ENCODE results near the gene C7orf57.

Gene C7orf57

GRCh38 chr7:48042636-48043035, 7.3 kb downstream of the C7orf57 start:
- no peak overlapping the region for H3K4me3 ChIP-seq (ENCODE audit: low read depth, low read length)
- TF ChIP-seq CTCF (conservative IDR thresholded peaks at IDR 0.05; ENCODE audit: low read depth, low read length) = no peak
- DNase-seq (ENCODE audit: low read depth) = no peak

GRCh38 chr7:48045195-48045765, 9.9 kb downstream of the C7orf57 start:
- no peak for DNase-seq (ENCODE audit: low read depth)
- H3K4me3 ChIP-seq (ENCODE audit: low read depth, low read length) = no peak overlapping the region
- TF ChIP-seq CTCF (conservative IDR thresholded peaks at IDR 0.05; ENCODE audit: low read depth, low read length) = no peak

DNA sequence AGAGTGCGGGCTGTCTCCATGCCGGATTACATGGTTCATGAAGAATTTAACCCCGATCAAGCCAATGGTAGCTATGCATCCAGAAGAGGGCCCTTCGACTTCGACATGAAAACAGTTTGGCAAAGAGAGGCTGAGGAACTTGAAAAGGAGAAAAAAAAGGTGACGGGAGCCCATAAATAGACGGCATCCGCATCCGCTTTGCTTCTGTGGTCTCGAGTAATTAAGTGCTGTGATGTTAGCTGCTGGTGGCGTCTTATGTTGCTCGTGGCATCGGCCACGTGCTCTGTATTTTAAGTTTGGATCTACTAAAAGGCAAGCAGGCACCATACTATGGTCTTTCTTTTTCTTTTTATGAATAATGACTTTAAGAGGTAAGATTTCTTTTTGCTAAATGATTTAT, 11.1 kb downstream of the C7orf57 start:
- H3K4me3 ChIP-seq (ENCODE audit: low read depth, low read length) = no peak overlapping the region
- no peak for DNase-seq (ENCODE audit: low read depth)
- TF ChIP-seq CTCF (conservative IDR thresholded peaks at IDR 0.05; ENCODE audit: low read depth, low read length) = no peak

- DNase-seq (ENCODE audit: low read depth) = no peak
- TF ChIP-seq CTCF (conservative IDR thresholded peaks at IDR 0.05; ENCODE audit: low read depth, low read length) = no peak
- no peak overlapping the region for H3K4me3 ChIP-seq (ENCODE audit: low read depth, low read length)
Observed at GRCh38 chr7:48048113-48048512, 12.8 kb downstream of the C7orf57 start.

DNA sequence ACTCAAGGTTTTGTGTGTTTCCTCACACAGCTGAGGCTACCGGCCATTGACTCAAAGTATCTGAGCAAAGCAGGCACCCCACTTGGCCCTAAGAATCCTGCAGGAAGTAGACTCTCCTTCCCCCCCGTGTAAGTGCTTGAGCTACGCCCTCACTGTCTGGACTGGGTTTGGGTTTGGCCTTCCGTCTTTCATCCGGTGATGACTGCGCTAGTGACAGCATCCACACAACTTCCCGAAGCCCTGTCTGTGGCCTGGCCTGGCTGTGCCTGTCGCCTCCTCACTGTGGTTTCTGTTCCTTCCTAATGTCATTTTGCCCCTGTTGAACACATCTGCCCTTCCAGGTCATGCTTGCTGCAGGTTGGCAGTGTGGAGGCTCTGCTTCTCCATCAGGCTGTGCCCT, 14.5 kb downstream of the C7orf57 start:
- H3K4me3 ChIP-seq (ENCODE audit: low read depth, low read length) = no peak overlapping the region
- no peak for TF ChIP-seq CTCF (conservative IDR thresholded peaks at IDR 0.05; ENCODE audit: low read depth, low read length)
- no peak for DNase-seq (ENCODE audit: low read depth)

GRCh38 chr7:48052748-48053147, 17.4 kb downstream of the C7orf57 start:
- no peak for TF ChIP-seq CTCF (conservative IDR thresholded peaks at IDR 0.05; ENCODE audit: low read depth, low read length)
- no peak overlapping the region for H3K4me3 ChIP-seq (ENCODE audit: low read depth, low read length)
- peak; percentile 75 for DNase-seq (ENCODE audit: low read depth)

DNA sequence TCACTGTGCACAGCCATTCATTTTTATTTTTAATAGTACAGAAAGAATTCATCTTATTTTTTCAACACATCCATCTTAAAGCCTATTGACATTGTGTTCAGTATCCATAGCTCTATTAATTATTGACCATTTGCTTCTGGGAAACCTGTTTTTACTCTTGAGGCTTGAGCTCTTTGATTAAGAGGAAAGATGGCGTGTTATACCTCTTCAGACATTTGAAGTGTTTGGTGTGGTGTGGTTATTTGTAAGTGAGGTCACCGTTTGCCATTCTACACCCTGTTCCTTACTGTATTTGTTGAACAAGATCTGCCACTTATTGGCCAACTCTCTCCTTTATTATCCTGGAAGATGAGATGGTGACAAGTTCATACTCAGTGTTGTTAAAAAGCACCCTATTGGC, 18.4 kb downstream of the C7orf57 start:
- no peak overlapping the region for H3K4me3 ChIP-seq (ENCODE audit: low read depth, low read length)
- no peak for DNase-seq (ENCODE audit: low read depth)
- TF ChIP-seq CTCF (conservative IDR thresholded peaks at IDR 0.05; ENCODE audit: low read depth, low read length) = no peak

Data from choroid plexus epithelial cell (primary cell).